Body of pancreas (tissue), 4 donors: ENCODE data around the gene MYO1E.

Source experiments
- CTCF ChIP-seq, 7 experiments: fragments of 450-650 bp in 4 of 7; fragments of 200-600 bp in 3 of 7; sonication (generic) in 3 of 7; IDR thresholded peaks; one replicate each; pipeline ENCODE4 v1.5.1; 2016 to 2019; ENCODE audit warnings: antibody characterized with exemption in 7 of 7
- POLR2A ChIP-seq, 3 donors: fragments of 450-650 bp; IDR thresholded peaks; one replicate each; pipeline ENCODE4 v1.6.1; 2016; ENCODE audit warnings: antibody characterized with exemption in 3 of 3, mild to moderate bottlenecking in 2 of 3

DNA sequence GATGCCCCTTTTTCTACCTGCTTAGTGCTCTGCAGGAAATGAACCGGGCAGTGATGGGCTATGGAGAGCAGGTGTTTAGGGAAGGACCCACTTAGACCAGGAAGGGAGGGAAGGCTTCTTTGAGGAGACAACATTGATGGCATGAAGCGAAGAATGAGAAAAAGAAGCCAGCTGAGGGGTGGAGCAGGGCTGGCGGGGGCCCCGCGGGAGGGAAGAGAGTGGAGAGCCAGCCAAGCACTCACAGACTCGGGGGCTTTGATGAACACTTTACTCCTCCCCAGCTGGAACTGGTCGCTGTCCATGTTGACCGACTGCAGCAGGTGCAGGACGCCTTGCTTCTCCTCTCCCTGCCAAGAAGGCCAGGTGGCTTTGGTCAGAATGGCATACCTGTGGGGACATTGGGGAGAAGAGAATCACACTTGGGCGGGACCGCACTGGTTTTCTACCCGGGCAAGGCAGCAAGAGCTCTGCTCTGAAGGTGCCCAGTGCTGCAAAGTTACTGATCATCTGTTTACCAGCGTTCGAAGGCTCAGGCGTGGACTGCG lies 194.4 kb downstream of the MYO1E start:
- TF ChIP-seq CTCF (IDR thresholded peaks at IDR 0.05) (no peak), POLR2A (IDR thresholded peaks at IDR 0.05) (no peak)
